CD4-positive, alpha-beta T cell treated with Interleukin-1 beta for 1 hour (primary cell): Measurements from ENCODE around the gene MED20.

Experiments
- DNase-seq, 2 donors: peaks; one replicate each; pipeline ENCODE4 v3.0.0-alpha.2; 2020 to 2022

Gene MED20

DNA sequence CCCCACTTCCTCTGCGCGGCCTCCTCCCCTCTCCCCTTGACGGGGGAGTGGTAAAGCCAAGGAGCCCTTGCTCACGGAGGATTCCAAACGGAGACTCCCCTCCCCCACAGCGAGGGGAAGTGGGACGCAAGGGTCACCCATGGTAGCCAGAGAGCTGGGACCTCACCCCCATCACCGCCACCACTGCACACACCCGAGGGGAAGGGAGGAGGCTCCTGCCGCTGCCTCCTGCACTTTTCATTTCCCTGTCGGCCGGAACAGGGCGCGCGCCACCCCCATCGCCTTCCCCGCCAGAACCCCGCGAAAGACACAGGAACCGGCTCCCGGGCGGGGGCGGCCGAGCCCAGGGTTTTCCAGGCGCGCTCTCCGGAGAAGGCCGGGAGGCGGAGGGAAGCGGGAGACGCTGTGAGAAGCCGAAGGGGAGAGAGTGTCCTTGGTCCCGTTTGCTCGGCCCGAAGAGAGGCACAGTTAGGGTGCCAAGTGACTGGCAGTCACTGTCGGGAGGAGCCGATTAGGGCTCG lies 19.9 kb upstream of the MED20 start:
- peak; percentile 27 to 52 for DNase-seq

DNA sequence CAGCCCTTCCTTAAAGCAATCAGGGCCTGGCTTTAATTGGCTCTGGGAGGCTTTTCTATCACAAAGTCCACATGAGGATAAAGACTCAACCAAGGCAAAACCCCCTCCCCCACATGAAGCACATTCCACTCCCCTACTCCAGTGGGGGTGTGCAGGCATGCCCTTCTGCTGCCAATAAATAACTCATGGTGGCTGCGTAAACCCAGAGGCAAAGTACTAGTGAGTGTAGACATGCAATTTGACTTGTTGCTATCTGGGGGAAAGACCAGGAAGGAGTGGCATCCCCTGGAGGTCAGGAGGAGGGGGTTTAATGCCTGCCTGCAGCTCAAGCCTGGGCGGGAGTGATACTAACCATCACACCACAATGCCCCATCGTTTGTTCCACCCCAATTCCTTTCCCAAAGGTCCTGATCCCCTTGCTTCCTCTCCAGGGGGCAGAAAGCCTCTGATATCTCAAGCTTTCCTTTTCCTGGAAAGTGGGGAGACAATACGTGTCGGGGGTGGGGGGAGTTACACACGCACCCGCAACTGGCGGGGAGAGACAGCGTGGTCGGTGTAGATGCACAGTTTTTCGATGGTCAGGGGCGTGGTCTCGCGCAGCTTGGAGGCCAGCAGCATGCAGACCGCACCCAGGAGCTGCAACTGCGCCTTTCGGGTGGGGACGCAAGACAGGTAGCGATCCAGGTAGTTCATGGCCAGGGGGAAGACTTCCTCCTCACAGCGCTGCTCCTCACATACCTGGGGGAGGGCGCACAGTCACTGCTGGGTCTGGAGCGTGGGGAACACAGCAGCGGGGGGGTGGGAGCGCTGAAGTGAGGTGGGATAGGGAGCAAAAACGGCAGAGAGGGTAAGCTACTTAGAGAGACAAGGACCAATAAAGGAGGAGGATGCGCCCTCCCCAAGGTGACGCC lies 19.2 kb upstream of the MED20 start:
- DNase-seq = no peak

DNA sequence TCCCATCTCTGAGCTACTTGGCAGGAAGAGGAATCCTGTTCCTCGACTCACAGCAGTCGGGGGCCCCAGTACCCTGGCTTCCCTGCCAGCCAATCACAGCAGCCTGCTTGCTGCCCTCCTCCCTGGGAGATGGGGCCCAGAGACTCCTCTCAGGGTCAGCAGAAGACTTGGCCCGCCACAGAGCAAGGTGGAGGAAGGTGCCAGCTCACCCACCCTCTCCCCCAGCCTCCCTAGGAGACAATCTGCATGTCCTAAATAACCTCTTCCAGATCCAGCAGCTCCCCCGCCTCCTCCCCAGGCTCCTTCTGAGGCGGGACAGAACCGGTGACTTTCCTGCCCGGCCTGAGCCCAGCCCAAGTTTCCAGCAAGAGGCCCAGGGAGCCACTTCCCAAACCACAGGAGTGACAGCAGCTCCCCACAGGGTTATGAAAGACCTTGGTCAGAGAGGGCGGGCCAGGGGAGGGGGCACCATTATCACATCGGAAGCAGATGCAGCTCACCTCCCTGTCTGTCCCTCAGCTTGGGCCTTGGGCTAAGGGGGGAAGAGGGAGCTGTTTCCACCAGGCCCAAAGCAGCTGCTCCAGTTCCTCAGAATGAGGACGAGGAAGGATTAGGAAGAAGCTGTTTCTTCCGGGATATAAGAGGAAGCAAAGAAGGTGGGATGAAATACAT lies 18.4 kb upstream of the MED20 start:
- peak in 1 of 2 donors; percentile 26 for DNase-seq

DNA sequence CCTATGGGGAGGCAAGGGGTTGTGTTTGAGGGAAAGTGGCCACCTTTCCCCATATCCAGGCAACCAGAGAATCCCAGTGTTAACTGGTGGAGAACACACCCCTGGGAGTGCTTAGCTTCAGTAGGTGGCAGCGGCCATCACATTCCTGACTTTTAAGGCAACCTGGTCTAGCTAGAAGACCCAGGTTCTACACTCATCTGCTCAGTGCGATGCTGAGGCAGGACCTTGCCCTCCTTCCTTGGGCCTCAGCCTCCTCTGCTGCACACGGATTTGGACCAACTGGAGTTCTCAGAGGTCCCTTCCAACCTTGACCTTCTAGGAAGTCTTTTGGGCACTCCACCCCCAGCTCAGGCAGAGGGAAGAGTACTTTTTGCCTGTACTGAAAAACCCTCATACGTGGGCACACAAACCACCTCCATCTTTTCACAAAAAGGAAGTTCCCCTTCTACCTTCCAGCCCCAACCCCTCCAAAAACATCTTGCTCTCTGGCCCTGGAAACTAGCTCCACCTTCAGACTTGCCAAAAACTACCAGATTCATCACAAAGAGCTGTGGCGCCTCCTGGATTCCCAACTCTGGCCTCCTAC lies 17.7 kb upstream of the MED20 start:
- no peak for DNase-seq

DNA sequence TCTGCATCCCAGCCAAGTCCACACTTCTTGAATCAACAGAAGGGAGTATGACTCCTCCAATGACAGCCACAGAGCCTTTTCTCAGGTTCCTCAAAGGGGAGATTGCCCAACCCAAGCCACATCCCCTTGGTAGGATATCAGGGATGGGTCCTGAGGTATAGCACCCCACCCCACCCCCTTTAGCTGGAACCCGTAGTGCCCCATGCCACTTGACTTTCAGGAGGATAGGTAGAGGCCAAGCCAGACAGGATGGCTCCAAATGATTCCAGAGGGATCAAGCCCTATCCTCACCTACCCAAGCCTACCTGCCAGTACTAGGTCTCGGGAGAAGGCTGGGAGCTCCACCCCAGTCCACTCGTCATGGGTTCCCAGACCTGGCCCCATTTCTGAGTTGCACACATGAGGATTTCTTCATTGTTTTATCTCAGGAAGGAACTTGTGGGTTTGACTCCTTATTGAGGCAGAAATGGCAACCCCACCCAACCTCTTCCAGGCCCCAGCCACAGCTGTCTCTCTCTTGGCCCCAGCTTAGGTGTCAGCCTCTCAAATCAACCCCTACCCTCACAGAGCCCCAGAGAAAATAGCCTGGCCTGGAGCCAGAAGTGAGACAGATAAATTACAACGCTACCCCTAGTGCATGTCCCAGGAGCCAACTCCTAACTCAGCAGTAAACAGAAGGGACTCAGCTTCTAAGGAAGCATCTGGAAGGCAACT lies 17.1 kb upstream of the MED20 start:
- peak; percentile 45 to 67 for DNase-seq

DNA sequence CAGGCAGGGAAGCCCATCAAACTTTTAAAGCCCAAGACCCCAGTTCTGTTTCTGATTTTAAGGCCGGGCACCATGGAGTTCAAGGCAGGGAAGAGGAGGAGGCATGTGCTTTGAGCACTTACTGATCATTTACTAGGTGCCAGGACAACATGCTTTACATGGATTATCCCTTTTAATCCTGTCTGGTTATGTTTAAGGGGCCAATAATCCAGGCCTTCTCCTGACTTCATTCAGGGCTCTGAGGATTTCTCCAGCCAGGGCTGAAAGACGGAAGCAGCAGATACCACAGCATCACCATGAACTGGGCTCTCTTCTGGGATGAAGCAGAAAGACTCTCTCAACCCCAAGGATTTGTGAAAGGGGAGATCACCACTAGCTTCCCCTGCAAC lies 16.5 kb upstream of the MED20 start:
- DNase-seq = no peak

DNA sequence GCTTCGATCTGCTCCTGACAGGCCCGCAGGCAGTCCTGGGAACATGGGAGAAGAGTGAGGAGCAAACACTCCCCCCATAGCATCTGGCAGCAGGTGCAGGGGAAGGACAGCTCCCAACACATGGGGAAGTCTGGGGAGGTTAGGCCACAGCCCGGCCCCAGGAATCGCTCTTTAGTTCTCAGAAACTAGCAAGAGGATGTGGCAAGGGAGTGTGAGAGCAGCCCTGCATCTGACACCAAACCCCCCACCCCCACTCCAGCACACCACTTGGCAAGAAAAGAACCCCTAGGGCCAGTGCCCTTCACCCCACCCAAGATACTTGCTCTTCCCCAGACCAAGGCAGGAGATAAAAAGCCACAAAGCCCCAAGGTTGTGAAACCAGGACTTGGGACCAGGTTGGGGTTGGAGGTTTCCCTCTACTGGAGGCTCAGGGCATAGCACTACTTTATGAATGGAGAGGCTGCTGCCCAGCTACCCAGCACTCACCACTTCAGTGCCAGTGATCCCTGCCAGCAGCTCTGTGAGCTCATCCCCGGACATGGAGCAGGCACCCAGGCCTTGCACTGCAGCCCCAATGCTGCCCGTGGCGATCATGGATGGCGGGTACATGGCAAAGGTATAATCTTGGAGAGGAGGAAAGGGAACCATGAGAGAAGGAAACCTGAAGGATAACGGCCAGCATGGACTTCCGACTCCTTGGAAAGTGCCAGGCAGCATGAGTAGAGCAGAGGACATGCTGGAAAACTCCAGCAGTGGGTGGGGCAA lies 15.3 kb upstream of the MED20 start:
- peak; percentile 85 to 88 for DNase-seq

DNA sequence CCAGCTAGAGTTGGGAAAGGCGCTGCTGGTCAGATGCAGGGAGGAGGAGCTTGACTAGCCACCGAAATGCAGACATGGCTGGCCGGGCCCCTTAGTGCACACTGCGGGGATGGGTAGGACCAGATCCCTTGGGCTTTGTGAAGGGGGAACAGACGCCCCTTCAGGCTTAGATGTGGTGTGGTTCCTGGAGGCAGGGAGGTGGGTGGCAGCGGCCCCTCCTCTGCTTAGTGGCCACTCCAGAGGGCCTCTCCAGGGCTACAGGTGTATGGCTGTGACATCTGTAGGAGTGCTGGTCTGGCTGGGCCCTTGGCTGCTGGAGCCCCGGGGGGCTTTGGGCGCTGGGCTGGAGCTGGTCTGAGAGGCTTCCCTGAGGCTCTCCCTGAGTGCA lies 14.7 kb upstream of the MED20 start:
- no peak for DNase-seq

DNA sequence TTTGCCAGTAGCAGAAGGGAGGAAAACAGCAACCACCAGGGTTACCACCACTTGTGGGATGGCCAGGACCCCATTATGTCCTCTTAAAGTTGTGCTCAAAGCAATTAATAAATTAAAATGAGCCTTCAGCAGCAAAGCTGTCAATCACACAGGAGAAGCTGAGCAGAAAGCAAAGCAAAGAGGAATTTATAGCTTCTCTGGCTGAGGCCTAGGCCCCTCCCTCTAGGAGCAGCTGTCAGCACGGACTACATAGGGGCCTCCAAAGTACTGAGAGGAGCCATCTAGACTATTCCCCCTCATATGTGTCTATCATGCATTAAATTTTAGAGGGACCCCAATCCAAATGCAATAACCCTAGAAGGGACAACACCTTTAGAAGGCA lies 14.2 kb upstream of the MED20 start:
- no peak for DNase-seq

DNA sequence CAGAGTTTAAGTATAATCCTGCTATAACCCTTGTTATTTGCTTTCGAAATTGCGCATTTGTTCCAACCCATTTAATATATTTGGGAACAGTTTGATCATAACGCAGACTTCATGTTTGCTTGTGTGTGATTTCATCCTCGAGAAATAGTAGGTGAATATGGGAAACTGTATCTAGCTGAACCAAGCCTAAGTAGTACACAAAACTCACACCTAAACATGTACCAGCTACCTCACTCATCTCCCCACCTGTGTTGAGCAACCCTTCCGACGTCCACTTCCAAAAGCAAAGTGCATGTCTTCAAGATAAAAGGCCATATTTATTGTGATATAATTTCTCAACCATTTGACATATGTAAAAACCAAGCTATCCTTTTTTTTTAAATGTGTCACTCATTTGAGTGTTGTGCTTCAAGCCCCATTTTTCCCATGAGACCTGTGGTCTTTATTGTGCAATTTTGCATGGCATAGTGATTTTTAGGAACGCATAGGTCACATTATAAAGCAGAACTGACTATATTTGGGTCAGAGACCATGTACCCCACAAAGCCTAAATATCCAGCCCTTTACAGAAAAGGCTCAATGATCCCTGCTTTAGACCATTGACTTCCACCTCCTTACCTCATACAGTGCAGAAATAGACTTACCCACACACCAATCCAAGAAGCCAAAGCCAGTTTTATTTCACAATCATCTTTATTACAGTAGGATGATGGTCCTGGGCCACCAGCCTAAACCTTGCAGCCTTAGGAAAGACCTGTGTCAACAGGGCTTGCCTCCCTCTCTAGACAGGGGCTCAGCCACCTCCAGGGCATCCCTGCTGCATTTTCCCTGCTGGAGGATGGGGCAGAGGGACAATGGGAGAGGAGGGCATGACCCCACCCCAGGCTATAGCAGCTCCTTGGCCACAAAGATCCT lies 13.6 kb upstream of the MED20 start:
- DNase-seq = no peak

DNA sequence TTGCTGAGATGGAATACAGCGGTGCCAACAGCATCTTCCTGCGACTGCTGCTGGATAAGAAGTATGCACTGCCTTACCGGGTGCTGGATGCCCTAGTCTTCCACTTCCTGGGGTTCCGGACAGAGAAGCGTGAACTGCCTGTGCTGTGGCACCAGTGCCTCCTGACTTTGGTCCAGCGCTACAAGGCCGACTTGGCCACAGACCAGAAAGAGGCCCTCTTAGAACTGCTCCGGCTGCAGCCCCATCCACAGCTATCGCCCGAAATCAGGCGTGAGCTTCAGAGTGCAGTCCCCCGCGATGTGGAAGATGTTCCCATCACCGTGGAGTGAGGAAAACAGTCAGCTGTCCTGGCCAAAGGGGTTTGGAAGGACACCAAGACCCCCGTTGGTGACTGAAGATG lies 11.4 kb upstream of the MED20 start:
- DNase-seq = no peak

DNA sequence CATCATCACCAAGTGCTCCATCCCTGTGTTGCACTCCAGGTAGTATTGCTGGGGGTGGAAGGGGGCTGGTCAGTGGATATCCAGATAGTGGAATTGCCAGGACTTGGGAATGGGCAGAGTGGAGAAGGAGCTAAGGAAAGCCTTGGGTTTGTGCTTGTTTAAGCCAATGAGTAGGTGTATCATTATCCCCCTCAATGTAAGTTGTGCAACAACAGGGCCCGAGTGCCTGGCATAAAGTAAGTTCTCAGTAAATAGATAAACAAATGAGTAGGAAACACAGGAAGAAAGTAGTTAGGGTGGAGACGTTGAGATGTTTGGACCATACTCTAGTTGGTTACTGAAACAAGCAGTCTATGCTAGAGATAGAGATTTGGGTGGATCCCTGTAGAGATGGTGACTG lies 10.9 kb upstream of the MED20 start:
- DNase-seq = no peak

DNA sequence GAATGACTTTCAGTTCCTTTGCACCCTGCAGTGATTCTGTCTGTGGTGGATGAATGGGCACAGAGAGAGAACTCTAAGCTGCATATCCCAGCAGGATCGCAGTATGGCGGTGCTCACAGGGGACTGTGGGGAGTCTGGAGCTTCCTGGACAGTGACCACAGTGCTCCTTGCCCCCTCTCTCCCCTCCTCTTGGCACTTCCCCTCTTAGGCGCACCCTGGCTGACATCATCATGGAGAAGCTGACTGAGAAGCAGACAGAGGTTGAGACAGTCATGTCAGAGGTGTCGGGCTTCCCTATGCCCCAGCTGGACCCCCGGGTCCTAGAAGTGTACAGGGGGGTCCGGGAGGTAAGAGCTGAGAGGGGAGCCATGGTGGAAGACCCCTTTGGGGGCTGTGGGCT lies 9.0 kb upstream of the MED20 start:
- DNase-seq = no peak

DNA sequence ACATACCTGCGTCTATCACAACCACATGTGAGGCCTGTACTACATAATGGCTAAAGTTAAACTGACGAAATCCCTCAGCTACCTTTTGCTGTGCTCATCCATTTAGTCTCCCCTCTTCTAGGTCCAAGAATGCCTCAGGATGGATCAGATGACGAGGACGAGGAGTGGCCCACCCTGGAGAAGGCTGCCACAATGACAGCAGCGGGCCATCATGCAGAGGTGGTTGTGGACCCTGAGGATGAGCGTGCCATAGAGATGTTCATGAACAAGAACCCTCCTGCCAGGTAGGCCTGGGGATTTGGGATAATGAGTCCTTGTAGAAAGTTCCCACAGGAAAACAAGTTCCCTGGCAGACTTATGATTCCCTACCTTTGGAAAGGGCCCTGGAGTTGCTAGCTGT lies 6.3 kb upstream of the MED20 start:
- DNase-seq = no peak

DNA sequence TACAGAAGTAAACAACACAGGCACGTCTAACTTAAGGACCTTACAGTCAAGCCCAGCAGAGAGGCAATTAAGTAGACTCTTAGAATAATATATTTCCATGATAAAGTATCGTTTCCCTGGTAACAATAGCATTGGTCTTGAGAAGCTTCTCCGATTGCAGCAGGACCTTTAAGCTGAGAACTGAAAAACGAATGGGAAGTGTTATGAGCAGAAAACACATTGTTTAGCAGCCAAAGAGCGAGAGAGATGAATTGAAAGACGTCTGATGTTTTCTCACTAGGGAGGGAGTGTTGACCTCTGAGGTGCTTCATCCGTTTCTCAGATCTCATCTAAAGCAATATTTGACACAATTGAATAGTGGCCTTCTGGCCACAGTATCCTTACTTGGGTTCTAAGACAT lies 1.2 kb upstream of the MED20 start:
- no peak for DNase-seq

DNA sequence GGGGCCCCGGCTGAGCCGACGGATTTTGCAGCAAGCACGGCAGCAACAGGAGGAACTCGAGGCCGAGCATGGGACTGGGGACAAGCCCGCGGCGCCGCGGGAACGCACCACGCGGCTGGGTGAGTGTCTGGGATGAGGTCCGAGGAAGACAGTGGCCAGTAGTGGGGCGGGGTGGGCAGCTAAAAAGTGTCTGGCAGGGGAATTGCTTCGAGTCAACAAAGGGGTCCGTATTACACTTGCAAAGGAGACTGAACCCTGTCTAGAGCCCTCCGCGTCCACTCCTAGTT lies 716 bp upstream of the MED20 start:
- DNase-seq = no peak

DNA sequence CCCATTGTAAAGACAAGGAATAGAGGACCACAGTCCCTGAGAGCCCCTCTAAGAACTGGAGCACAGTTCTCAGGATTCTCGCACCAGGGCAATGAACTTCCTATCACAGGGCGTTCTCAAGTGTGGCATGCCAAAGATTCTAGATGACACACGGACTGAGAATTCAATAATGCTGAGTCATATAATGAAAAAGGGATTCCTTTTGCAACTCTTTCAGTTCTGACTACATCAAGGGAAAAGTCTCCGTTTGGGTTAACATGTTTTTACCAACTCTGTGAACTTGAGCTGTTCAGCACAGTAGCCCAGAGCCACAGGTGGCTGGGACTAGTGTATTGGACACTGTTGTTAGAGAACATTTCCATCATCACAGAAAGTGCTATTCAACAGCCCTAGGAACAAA lies 3.4 kb downstream of the MED20 start:
- no peak for DNase-seq

DNA sequence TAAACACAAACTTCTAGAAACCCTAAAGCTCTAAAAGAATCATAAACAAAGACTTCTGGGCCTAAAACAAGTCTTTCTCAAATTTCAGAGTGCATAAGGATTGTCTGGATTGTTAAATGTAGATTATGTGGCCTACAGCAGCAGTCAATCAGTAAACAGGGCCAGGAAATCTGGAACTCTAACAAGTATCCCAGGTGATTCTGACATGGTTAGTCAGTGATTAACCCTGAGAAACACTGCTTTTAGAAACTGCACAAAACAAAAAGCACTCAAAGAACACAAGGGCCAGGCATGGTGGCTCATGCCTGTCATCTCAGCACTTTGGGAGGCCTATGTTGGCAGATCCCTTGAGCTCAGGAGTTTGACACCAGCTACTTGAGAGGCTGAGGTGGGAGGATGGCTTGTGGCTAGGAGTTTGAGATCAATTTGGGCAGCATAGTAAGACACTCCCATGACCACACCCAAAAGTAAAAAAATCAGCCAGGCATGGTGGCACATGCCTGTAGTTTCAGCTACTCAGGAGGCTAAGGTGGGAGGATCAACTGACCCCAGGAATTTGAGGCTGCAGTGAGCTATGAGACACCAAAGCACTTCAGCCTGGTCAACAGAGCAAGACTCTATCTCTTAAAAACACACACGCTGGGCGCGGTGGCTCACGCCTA lies 5.9 kb downstream of the MED20 start:
- DNase-seq = no peak

DNA sequence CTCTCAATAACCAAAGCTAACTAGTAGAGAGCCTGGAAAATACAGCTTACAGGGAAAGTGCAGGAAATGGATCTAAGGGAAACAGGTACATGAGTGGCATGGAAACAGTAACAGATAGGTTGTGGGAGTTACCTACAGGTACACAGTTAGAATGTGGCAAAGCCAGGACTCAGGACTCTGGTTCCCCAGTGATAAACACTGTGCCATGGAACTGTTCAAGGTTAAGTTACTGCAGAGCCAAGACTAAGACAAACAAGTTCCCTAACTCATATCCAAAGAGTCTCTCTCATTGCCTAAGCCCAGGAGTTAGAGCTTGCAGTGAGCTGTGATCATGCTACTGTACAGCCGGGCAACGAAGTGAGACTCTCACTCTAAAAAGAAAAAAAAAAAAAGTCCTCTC lies 6.6 kb downstream of the MED20 start:
- DNase-seq = no peak

DNA sequence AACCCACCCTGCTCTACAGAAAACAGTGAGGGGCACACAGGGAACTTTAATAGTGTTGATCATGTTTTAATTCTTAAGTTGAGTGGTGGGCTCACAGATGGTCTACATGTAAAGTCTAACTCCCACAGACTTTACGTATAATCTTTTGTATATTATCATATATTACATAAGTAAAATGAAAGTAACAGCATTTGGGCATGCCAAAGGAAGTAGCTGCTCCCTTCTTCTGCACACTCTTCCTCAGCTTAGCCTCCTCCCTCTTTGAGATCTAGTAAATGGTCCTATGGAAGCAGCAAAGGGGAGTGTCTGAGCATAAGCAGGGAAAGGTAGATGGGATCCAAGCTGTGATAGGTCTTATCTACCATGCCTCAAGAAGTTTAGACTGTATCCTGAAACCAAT lies 11.2 kb downstream of the MED20 start:
- DNase-seq = no peak

DNA sequence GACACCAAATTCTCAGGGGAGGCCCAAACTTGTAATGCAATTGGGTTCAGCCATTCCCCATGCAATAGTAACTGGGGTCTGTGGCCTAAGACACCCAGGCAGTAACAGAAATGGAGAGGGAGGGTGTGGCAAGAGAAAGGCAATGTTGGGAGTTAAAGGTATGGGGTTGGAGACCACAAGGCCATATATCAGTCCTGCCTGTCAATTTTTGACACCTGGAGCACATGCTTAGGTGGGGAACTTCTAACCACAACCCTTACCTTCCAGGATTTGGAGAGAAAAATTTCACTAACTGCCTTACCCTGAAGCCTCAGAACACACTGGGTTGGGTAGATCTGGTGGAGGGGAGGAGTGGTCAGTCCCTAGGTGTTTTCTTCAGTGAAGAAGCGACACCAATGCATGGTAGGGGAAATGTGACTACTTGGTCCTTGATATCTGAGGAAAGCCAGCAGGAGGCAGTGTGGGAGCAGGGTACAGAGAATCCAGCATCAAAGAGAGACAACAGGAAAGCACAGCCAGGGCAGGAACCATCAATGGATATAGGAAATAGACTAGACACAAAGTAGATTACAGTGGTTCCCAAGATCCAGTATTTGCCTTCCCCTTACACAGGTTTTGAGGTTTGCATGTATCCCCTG lies 18.9 kb downstream of the MED20 start:
- peak; percentile 66 to 73 for DNase-seq
